ENCODE data around the gene SMARCB1.

GRCh38 chr22:23779083-23779482 lies 7.7 kb upstream of the SMARCB1 start:
- no peak for TF ChIP-seq CTCF (conservative IDR thresholded peaks at IDR 0.05; ENCODE audit: low read depth, low read length)
- no peak for TF ChIP-seq EZH2 (IDR thresholded peaks at IDR 0.05; ENCODE audit: low read length, unreplicated experiment)
- TF ChIP-seq EZH2phosphoT487 (IDR thresholded peaks at IDR 0.05; ENCODE audit: borderline replicate concordance, low read length) = no peak

All from PC-3 (cell line).